Measurements from ENCODE around the gene ZMYM3. TPM values are rescaled to one million over a fixed set of nuclear protein-coding genes. Genes with fewer than 3 reads are reported as not detected.
"Not testable (repeated sequence)": the region's sequence is repeated elsewhere in the genome, so short reads cannot be mapped to it uniquely, and the experiment has no call there.

The ZMYM3 gene
- total RNA-seq, 1 experiment from 2014 or later: 32.9 TPM

DNA sequence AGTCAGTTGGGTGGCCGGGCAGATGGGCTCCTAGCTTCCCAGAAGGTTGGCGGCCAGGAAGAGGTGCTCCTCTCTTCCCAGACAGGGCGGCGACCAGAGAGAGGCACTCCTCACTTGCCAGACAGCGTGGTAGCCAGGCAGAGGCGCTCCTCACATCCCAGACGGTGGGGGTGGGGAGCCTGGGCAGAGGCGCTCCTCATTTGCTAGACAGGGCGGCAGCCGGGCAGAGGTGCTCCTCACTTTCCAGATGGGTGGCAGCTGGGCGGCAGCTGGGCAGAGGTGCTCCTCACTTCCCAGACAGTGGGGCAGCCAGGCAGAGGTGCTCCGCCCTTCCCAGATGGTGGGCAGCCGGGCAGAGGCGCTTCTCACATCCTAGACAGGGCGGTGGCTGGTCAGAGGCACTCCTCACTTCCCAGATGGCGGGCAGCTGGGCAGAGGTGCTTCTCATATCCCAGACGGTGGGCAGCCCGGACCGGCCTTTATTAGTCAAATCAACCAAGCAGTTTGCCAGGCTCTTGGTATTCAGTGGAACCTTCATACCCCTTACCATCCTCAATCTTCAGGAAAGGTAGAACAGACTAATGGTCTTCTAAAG is 16.0 kb upstream of the ZMYM3 start:
- no peak overlapping the region for H3K4me2 ChIP-seq (ENCODE audit: low read length)
- H4K20me1 ChIP-seq (ENCODE audit: insufficient read depth): no peaks in the 10 kb centered on the region
- H3K9me2 ChIP-seq (ENCODE audit: insufficient read depth): no peaks in the 10 kb centered on the region
- H3K79me2 ChIP-seq (ENCODE audit: insufficient read depth, low read length): no peaks in the 10 kb centered on the region
- H3K4me1 ChIP-seq (ENCODE audit: control insufficient read depth in 1 of 2, insufficient read depth in 2 of 2, low read length in 2 of 2): no peaks in the 10 kb centered on the region
- TF ChIP-seq, protein P1, sequence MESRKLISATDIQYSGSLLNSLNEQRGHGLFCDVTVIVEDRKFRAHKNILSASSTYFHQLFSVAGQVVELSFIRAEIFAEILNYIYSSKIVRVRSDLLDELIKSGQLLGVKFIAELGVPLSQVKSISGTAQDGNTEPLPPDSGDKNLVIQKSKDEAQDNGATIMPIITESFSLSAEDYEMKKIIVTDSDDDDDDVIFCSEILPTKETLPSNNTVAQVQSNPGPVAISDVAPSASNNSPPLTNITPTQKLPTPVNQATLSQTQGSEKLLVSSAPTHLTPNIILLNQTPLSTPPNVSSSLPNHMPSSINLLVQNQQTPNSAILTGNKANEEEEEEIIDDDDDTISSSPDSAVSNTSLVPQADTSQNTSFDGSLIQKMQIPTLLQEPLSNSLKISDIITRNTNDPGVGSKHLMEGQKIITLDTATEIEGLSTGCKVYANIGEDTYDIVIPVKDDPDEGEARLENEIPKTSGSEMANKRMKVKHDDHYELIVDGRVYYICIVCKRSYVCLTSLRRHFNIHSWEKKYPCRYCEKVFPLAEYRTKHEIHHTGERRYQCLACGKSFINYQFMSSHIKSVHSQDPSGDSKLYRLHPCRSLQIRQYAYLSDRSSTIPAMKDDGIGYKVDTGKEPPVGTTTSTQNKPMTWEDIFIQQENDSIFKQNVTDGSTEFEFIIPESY (IDR thresholded peaks at IDR 0.05; ENCODE audit: extremely low read depth, insufficient replicate concordance, low read length): no peak
- TF ChIP-seq YY1 (IDR thresholded peaks at IDR 0.05; ENCODE audit: extremely low read depth, insufficient replicate concordance, low read depth, low read length): no peak
- TF ChIP-seq CBX3 (IDR thresholded peaks at IDR 0.05; ENCODE audit: low read depth): no peak
- TF ChIP-seq, protein P2, sequence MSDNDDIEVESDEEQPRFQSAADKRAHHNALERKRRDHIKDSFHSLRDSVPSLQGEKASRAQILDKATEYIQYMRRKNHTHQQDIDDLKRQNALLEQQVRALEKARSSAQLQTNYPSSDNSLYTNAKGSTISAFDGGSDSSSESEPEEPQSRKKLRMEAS (IDR thresholded peaks at IDR 0.05): no peak
- TF ChIP-seq, protein P3, sequence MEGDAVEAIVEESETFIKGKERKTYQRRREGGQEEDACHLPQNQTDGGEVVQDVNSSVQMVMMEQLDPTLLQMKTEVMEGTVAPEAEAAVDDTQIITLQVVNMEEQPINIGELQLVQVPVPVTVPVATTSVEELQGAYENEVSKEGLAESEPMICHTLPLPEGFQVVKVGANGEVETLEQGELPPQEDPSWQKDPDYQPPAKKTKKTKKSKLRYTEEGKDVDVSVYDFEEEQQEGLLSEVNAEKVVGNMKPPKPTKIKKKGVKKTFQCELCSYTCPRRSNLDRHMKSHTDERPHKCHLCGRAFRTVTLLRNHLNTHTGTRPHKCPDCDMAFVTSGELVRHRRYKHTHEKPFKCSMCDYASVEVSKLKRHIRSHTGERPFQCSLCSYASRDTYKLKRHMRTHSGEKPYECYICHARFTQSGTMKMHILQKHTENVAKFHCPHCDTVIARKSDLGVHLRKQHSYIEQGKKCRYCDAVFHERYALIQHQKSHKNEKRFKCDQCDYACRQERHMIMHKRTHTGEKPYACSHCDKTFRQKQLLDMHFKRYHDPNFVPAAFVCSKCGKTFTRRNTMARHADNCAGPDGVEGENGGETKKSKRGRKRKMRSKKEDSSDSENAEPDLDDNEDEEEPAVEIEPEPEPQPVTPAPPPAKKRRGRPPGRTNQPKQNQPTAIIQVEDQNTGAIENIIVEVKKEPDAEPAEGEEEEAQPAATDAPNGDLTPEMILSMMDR (IDR thresholded peaks at IDR 0.05 in 2 of 3, conservative IDR thresholded peaks at IDR 0.05 in 1 of 3; ENCODE audit: borderline replicate concordance in 1 of 3, insufficient read depth in 1 of 3, low read depth in 2 of 3, low read length in 2 of 3): no peak
- no peak for TF ChIP-seq ZFX (IDR thresholded peaks at IDR 0.05)
- TF ChIP-seq CEBPB (IDR thresholded peaks at IDR 0.05; ENCODE audit: low read depth): no peak
- TF ChIP-seq SIN3A (IDR thresholded peaks at IDR 0.05; ENCODE audit: low read depth): no peak
- TF ChIP-seq EZH2 (IDR thresholded peaks at IDR 0.05): no peak
- ATAC-seq (no peak), DNase-seq (ENCODE audit: low read depth, low spot score) (no peak)
- intact Hi-C loops (cut with micrococcal nuclease): no loop called here
- H3K36me3 ChIP-seq (ENCODE audit: control insufficient read depth in 1 of 2, insufficient read depth in 2 of 2, low read length in 2 of 2): no peaks in the 10 kb centered on the region
- H3K9me3 ChIP-seq (ENCODE audit: control insufficient read depth in 1 of 2, insufficient read depth in 1 of 2, low read depth in 1 of 2, low read length in 2 of 2): no peaks in the 10 kb centered on the region
- ChIA-PET CTCF (no interaction called here), POLR2A (no interaction called here), RAD21 (ENCODE audit: low non-redundant PET in 1 of 2, low total read pairs in 2 of 2, uncharacterized antibody in 2 of 2, unreplicated experiment in 2 of 2) (no interaction called here)
- no peak overlapping the region for H2AFZ ChIP-seq (ENCODE audit: low read depth, low read length, poor library complexity, severe bottlenecking)
- no TSS peak for BruUV-seq (replicated peaks)
- H3K27me3 ChIP-seq (ENCODE audit: insufficient read depth, low read length): no peaks in the 10 kb centered on the region
- H3K9ac ChIP-seq (ENCODE audit: low read length): no peak overlapping the region
- H3K4me3 ChIP-seq (replicated peaks in 1 of 2; ENCODE audit: low read depth in 1 of 2, low read length in 2 of 2): no peak overlapping the region
- H3K27ac ChIP-seq (ENCODE audit: low read depth, low read length): no peak overlapping the region

DNA sequence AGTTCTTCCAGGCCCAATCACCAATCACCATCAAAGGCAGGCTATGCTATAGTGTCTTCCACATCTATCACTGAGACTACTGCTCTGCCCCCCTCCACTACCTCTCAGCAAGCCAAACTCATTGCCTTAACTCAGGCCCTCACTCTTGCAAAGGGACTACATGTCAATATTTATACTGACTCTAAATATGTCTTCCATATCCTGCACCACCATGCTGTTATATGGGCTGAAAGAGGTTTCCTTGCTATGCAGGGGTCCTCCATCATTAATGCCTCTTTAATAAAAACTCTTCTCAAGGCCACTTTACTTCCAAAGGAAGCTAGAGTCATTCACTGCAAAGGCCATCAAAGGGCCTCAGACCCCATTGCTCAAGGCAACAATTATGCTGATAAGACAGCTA is 14.7 kb upstream of the ZMYM3 start:
- H3K79me2 ChIP-seq (ENCODE audit: insufficient read depth, low read length); H3K9me2 ChIP-seq (ENCODE audit: insufficient read depth); H3K4me2 ChIP-seq (ENCODE audit: low read length); BruUV-seq (replicated peaks); ATAC-seq; H3K4me3 ChIP-seq (replicated peaks in 1 of 2; ENCODE audit: low read depth in 1 of 2, low read length in 2 of 2); H4K20me1 ChIP-seq (ENCODE audit: insufficient read depth); H2AFZ ChIP-seq (ENCODE audit: low read depth, low read length, poor library complexity, severe bottlenecking); CTCF ChIA-PET; H3K4me1 ChIP-seq (ENCODE audit: control insufficient read depth in 1 of 2, insufficient read depth in 2 of 2, low read length in 2 of 2); H3K9ac ChIP-seq (ENCODE audit: low read length); intact Hi-C loops (cut with micrococcal nuclease); RAD21 ChIA-PET (ENCODE audit: low non-redundant PET in 1 of 2, low total read pairs in 2 of 2, uncharacterized antibody in 2 of 2, unreplicated experiment in 2 of 2); H3K9me3 ChIP-seq (ENCODE audit: control insufficient read depth in 1 of 2, insufficient read depth in 1 of 2, low read depth in 1 of 2, low read length in 2 of 2); H3K27me3 ChIP-seq (ENCODE audit: insufficient read depth, low read length); POLR2A ChIA-PET; H3K27ac ChIP-seq (ENCODE audit: low read depth, low read length); DNase-seq (ENCODE audit: low read depth, low spot score); H3K36me3 ChIP-seq (ENCODE audit: control insufficient read depth in 1 of 2, insufficient read depth in 2 of 2, low read length in 2 of 2): not testable (repeated sequence)

All from HCT116 (cell line).